ENCODE results near the gene PIGM. TPM values are rescaled to one million over a fixed set of nuclear protein-coding genes. Genes with fewer than 3 reads are reported as not detected.
A peak's percentile ranks its signal among the peaks of the same experiment; 100 is the strongest.

The PIGM gene
- total RNA-seq, 1 donor from 2014 or later, result 12.2 TPM

DNA sequence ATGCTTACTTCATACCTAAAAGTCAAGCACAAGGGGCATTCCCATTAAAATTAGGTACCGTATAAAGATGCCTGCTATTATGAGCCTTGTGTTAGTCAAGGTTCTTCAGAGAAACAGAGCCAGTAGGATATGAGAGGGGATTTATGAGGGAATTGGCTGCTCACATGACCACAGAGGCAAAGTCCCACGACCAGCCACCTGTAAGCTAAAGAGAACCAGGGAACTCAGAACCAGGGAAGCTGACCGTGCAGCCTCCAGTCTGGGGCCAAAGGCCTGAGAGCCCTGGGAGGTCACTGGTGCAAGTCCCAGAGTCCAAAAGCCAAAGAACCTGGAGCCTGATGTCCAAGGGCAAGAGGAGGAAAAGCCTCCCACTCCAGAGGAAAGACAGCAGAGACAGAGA is 20.0 kb downstream of the PIGM start:
- H3K27me3 Mint-ChIP-seq, result peaks cover 28% of the 10 kb centered on the region

GRCh38 chr1:160009801-160010200 is 22.0 kb downstream of the PIGM start:
- TF ChIP-seq, protein P1, sequence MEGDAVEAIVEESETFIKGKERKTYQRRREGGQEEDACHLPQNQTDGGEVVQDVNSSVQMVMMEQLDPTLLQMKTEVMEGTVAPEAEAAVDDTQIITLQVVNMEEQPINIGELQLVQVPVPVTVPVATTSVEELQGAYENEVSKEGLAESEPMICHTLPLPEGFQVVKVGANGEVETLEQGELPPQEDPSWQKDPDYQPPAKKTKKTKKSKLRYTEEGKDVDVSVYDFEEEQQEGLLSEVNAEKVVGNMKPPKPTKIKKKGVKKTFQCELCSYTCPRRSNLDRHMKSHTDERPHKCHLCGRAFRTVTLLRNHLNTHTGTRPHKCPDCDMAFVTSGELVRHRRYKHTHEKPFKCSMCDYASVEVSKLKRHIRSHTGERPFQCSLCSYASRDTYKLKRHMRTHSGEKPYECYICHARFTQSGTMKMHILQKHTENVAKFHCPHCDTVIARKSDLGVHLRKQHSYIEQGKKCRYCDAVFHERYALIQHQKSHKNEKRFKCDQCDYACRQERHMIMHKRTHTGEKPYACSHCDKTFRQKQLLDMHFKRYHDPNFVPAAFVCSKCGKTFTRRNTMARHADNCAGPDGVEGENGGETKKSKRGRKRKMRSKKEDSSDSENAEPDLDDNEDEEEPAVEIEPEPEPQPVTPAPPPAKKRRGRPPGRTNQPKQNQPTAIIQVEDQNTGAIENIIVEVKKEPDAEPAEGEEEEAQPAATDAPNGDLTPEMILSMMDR (IDR thresholded peaks at IDR 0.05; ENCODE audit: unreplicated experiment), result no peak
- peaks cover 7% of the 10 kb centered on the region for H3K4me1 Mint-ChIP-seq (ENCODE audit: low read depth)
- H3K27ac Mint-ChIP-seq, result no peak overlapping the region
- no peak overlapping the region for H3K4me3 Mint-ChIP-seq (ENCODE audit: low read depth)
- DNase-seq (ENCODE audit: low spot score, unreplicated experiment), result no peak
- H3K36me3 Mint-ChIP-seq (ENCODE audit: insufficient read depth), result no peaks in the 10 kb centered on the region
- peaks cover 28% of the 10 kb centered on the region for H3K27me3 Mint-ChIP-seq
- H3K9me3 Mint-ChIP-seq (ENCODE audit: low read depth), result no peaks in the 10 kb centered on the region

More for the DNA sequence above, 20.0 kb downstream of the PIGM start:
- H3K27ac Mint-ChIP-seq, result no peak overlapping the region
- H3K9me3 Mint-ChIP-seq (ENCODE audit: low read depth), result no peaks in the 10 kb centered on the region
- no peaks in the 10 kb centered on the region for H3K36me3 Mint-ChIP-seq (ENCODE audit: insufficient read depth)
- DNase-seq (ENCODE audit: low spot score, unreplicated experiment), result no peak
- peaks cover 7% of the 10 kb centered on the region for H3K4me1 Mint-ChIP-seq (ENCODE audit: low read depth)
- H3K4me3 Mint-ChIP-seq (ENCODE audit: low read depth), result no peak overlapping the region
- TF ChIP-seq, protein P1 (IDR thresholded peaks at IDR 0.05; ENCODE audit: unreplicated experiment), result no peak

DNA sequence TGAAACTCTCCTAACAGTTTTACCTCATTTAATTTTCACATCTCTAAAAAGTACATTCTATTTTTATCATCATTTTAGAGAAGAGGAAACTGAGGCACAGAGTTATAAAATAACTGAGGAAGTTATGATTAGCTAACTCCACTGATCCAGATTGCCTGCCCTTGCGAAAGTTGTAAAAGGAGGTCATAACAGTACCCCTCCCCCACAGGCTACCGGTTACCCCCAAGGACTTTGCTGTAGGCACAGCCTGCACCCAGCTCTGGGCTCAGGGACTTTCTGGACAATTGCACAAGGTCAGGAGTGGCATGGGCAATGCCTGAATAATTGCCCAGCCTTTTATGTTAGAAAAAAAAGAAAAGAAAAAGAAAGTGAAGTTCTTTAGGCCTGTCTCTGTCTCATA is 22.7 kb downstream of the PIGM start:
- no peak for DNase-seq (ENCODE audit: low spot score, unreplicated experiment)
- H3K27me3 Mint-ChIP-seq, result peaks cover 34% of the 10 kb centered on the region
- no peaks in the 10 kb centered on the region for H3K36me3 Mint-ChIP-seq (ENCODE audit: insufficient read depth)
- no peak overlapping the region for H3K27ac Mint-ChIP-seq
- H3K4me3 Mint-ChIP-seq (ENCODE audit: low read depth), result no peak overlapping the region
- H3K9me3 Mint-ChIP-seq (ENCODE audit: low read depth), result no peaks in the 10 kb centered on the region
- peaks cover 7% of the 10 kb centered on the region for H3K4me1 Mint-ChIP-seq (ENCODE audit: low read depth)
- TF ChIP-seq, protein P1 (IDR thresholded peaks at IDR 0.05; ENCODE audit: unreplicated experiment), result no peak

GRCh38 chr1:160007577-160008200 is 24.1 kb downstream of the PIGM start:
- H3K4me1 Mint-ChIP-seq (ENCODE audit: low read depth), result no peaks in the 10 kb centered on the region
- TF ChIP-seq, protein P1 (IDR thresholded peaks at IDR 0.05; ENCODE audit: unreplicated experiment), result peak; percentile 85
- no peak for DNase-seq (ENCODE audit: low spot score, unreplicated experiment)
- no peaks in the 10 kb centered on the region for H3K9me3 Mint-ChIP-seq (ENCODE audit: low read depth)
- peaks cover 39% of the 10 kb centered on the region for H3K27me3 Mint-ChIP-seq
- H3K4me3 Mint-ChIP-seq (ENCODE audit: low read depth), result no peak overlapping the region
- no peak overlapping the region for H3K27ac Mint-ChIP-seq
- H3K36me3 Mint-ChIP-seq (ENCODE audit: insufficient read depth), result no peaks in the 10 kb centered on the region

- Mint-ChIP-seq H3K4me1 (ENCODE audit: low read depth) (no peaks in the 10 kb centered on the region), H3K4me3 (ENCODE audit: low read depth) (no peak overlapping the region), H3K9me3 (ENCODE audit: low read depth) (no peaks in the 10 kb centered on the region), H3K36me3 (ENCODE audit: insufficient read depth) (no peaks in the 10 kb centered on the region), H3K27ac (no peak overlapping the region), H3K27me3 (peaks cover 38% of the 10 kb centered on the region)
- TF ChIP-seq, protein P1 (IDR thresholded peaks at IDR 0.05; ENCODE audit: unreplicated experiment), result peak; percentile 97
- peak; percentile 61 for DNase-seq (ENCODE audit: low spot score, unreplicated experiment)
These were observed 25.4 kb downstream of the PIGM start for GRCh38 chr1:160006312-160006940.
